Hematopoietic multipotent progenitor cell treated with erythropoietin and hydrocortisone succinate and interleukin-3 and kit ligand, for 17 days (in vitro differentiated cells): ENCODE measurements around the gene AQP9.

Experiments
- DNase-seq: peaks from one replicate; pipeline ENCODE4 v3.0.0-alpha.2; 2015; ENCODE audit warnings: low spot score

Gene AQP9

DNA sequence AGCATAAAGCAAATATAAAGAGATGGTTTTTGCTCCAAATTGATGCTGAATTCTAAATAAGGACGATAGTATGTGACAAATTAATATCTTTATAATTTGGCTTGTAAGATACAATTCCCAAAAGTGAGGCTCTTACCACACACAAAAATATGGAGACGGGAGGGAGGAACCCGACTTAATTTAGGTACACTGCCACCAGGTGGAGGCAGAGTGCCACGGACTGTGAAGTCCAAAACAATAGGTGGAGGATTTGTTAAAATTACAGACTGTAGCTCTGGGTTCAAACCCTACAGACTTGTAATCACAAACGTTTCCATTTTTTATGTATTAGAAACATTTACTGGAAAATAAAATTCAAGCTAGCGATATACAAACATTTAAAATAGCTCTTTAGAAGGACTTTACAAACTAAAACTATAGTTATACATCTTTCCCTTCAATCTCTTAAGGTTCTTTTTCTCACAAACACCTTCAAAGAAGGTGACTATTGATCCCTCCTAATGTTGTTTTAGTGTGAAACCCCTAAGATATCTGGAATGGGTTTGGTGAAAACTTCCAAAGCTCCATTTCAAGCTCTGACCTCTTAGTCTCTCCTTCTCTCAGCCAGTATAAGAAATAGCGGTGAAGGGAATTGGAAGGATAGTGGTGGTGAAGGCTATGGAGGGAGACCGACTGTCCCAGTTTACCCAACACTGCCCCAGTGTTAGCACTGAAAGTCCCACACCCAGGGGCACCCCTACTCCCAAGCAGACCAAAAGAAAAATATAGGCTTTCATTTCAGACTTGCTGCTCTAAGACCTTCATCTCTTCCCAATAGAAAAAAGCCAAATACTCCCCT lies 89.7 kb downstream of the AQP9 start:
- peak; percentile 54 for DNase-seq

DNA sequence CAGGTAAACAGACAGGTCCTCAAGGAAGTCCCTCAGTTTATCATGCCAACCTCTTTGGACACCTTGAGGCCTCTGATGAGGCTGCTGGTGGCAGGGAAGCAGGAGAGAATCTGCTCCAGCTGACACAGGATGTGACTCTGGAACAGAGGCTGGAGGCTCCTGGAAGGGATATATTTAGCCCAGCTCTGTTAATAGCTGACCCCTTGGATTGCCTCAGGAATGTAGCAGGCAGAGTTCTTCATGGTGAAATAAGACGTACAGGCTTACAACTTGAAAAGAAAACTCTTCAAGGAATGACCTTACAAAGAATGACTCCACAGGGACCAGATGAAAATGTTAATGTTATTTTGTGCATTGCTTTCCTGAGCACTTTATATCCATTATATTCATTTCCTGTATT lies 90.5 kb downstream of the AQP9 start:
- no peak for DNase-seq

DNA sequence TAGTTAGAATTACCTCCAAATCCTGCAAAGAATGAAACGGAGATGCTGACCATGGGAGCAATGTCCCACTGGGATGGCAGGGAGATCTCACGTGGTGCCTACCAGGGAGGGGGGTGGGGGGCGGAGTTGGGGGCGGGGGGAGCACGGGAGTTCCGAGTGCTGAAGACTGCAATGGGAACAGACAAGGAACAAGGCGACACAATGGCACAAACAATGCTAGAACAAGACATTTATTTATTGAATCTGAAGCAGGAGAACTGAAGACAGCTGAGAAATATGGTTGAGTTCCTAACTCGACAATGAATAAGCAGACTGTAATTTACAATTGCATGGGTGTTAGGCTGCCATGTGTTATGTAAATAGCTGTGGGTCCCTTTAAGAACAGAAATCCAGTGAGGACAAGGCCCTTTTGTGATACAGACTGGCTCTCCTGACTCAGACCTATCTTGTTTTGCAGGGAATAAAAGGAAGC lies 91.2 kb downstream of the AQP9 start:
- no peak for DNase-seq

DNA sequence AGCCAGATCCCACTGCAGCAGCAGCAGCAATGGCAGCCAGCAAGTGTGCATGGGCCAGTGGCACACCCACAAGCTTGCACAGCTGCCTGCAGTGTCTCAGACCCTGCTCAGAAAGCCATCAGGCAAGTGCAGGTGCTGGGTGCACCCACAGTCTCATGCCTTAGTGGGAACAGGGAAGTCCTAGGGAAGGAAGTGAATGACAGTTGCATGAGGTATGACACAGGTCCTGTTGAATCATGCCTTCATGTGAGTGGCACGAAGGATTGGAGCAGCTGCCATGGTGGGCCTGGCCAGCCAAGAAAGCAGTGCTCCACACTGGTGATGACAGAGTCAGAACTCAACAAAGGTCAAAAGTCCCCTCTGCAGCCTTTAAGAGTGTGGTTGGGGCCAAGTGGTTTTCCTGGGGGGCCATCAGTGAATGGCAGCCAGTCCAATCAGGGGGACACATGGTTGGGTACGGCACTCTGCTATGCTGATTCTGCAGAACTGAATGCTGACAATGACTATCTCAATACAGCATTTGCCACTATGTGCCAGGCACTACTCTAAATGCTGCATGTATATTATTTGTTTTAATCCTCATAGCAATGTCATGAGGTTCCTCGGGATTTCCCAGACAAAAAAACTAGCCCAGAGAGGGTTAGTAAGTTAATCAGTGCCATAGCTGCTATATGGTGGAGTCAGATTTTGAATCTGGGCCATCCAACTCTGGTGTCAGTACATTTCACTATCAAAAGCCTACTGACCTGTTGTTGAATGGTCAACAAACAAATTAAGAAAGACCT lies 94.3 kb downstream of the AQP9 start:
- DNase-seq = no peak

DNA sequence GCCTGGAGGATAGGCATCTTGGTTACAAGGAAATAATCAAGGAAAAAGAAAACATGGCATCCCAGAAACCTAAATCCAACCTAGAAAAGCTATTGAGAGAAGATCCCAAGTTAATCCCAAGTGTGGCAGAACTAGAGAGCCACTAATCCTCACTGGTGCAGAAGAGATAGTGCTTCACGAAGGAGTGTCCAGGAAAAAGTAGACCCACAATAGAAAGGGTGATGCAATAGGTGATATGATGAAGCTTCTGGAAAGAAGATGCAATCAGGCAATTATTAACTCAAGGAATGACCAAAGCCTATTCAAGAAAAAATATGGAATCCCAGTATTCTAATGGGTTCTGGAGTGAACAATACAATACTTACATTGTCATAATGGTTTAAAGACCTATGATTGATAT lies 95.2 kb downstream of the AQP9 start:
- DNase-seq = no peak
